Liver (tissue), 9 donors: Measurements from ENCODE around the gene CTNNA1. TPM values are rescaled to one million over a fixed set of nuclear protein-coding genes. Genes with fewer than 3 reads are reported as not detected.

Source experiments
- DNase-seq: peaks from one replicate; pipeline ENCODE4 v3.0.0-alpha.2; 2017; ENCODE audit warnings: low spot score
- H3K27ac ChIP-seq, 2 donors: one replicate each; pipeline ENCODE4 v1.7.0; 2013; ENCODE audit warnings: inconsistent platforms in 2 of 2, low read length in 2 of 2, control low read depth in 1 of 2, low read depth in 1 of 2, mild to moderate bottlenecking in 1 of 2
- H3K27me3 ChIP-seq, 4 donors: one replicate each; pipeline versions ENCODE4 v1.6.1 to v1.7.0; 2013; ENCODE audit warnings: low read length in 3 of 4, inconsistent platforms in 1 of 4, mild to moderate bottlenecking in 1 of 4, moderate library complexity in 1 of 4; ENCODE audit not compliant: control insufficient read depth in 4 of 4, insufficient read depth in 4 of 4
- H3K36me3 ChIP-seq, 4 donors: one replicate each; pipeline versions ENCODE4 v1.6.1 to v1.7.0; 2013; ENCODE audit warnings: low read length in 3 of 4, mild to moderate bottlenecking in 3 of 4, low read depth in 1 of 4, moderate library complexity in 1 of 4; ENCODE audit not compliant: control insufficient read depth in 4 of 4, insufficient read depth in 3 of 4
- H3K4me1 ChIP-seq, 4 donors: one replicate each; pipeline versions ENCODE4 v1.6.1 to v1.7.0; 2013; ENCODE audit warnings: low read length in 3 of 4, mild to moderate bottlenecking in 3 of 4, moderate library complexity in 1 of 4; ENCODE audit not compliant: control insufficient read depth in 4 of 4, insufficient read depth in 4 of 4
- H3K4me3 ChIP-seq, 3 donors: one replicate each; pipeline versions ENCODE4 v1.6.1 to v1.7.0; 2013; ENCODE audit warnings: low read length in 3 of 3, control low read depth in 1 of 3, low read depth in 1 of 3, mild to moderate bottlenecking in 1 of 3
- H3K9ac ChIP-seq, 2 donors: one replicate each; pipeline ENCODE4 v1.7.0; 2013; ENCODE audit warnings: low read length in 2 of 2, mild to moderate bottlenecking in 2 of 2, moderate library complexity in 2 of 2, control low read depth in 1 of 2, low read depth in 1 of 2
- H3K9me3 ChIP-seq, 4 donors: one replicate each; pipeline versions ENCODE4 v1.6.1 to v1.7.0; 2013; ENCODE audit warnings: low read length in 3 of 4; ENCODE audit not compliant: control insufficient read depth in 4 of 4
- EGR1 ChIP-seq, 2 donors: IDR thresholded peaks; 2 replicates each; pipeline ENCODE4 v1.6.1; 2016 to 2018; ENCODE audit warnings: antibody characterized with exemption in 2 of 2, low read depth in 2 of 2
- FOXA1 ChIP-seq: IDR thresholded peaks from 2 replicates; pipeline ENCODE4 v1.6.1; 2016; ENCODE audit warnings: antibody characterized with exemption
- HNF4A ChIP-seq, 2 donors: conservative IDR thresholded peaks; 2 replicates each; pipeline ENCODE4 v1.6.1; 2016; ENCODE audit warnings: antibody characterized with exemption in 2 of 2, mild to moderate bottlenecking in 2 of 2
- JUND ChIP-seq, 2 donors: IDR thresholded peaks; 2 replicates each; pipeline ENCODE4 v1.6.1; 2016; ENCODE audit warnings: antibody characterized with exemption in 2 of 2
- NR2F2 ChIP-seq: IDR thresholded peaks from 2 replicates; pipeline ENCODE4 v1.6.1; 2016; ENCODE audit warnings: antibody characterized with exemption
- RAD21 ChIP-seq, 2 donors: IDR thresholded peaks; 2 replicates each; pipeline ENCODE4 v1.6.1; 2016; ENCODE audit warnings: antibody characterized with exemption in 2 of 2, mild to moderate bottlenecking in 2 of 2
- RXRA ChIP-seq, 2 donors: IDR thresholded peaks; 2 replicates each; pipeline ENCODE4 v1.6.1; 2017 to 2018; ENCODE audit warnings: antibody characterized with exemption in 2 of 2, mild to moderate bottlenecking in 1 of 2
- SP1 ChIP-seq: IDR thresholded peaks from 2 replicates; pipeline ENCODE4 v1.6.1; 2018; ENCODE audit warnings: antibody characterized with exemption, mild to moderate bottlenecking
- TAF1 ChIP-seq: conservative IDR thresholded peaks from 2 replicates; pipeline ENCODE4 v1.6.1; 2016; ENCODE audit warnings: antibody characterized with exemption, mild to moderate bottlenecking
- YY1 ChIP-seq: IDR thresholded peaks from 2 replicates; pipeline ENCODE4 v1.6.1; 2016; ENCODE audit warnings: antibody characterized with exemption, mild to moderate bottlenecking
- WGBS: extraction: QIAGEN DNeasy Blood & Tissue Kit; methylation state at CpG from one replicate; pipeline ENCODE4 v1.1.7; 2013; 5-methylcytosine and 5-hydroxymethylcytosine counted together
- polyA plus RNA-seq, 2 donors: library from polyadenylated mRNA; stranded (reverse) in 1 of 2; unstranded in 1 of 2; fragments of 200-250 nt in 1 of 2; fragments of >200 nt in 1 of 2; fragmentation: Nextera tagmentation in 1 of 2; extraction: Ambion mirVana in 1 of 2; gene quantifications; one replicate each; pipeline versions ENCODE4 v1.2.1 to v1.2.3, GENCODE V29; 2013 to 2015
- total RNA-seq, 2 donors: library from RNA; depleted of rRNA; stranded (reverse); fragments of >200 nt; gene quantifications; one replicate each; pipeline ENCODE4 v1.2.3, GENCODE V29; 2014
- TF ChIP-seq, protein P1 (sequence below): fragments of 150-350 bp; IDR thresholded peaks from 2 replicates; pipeline ENCODE4 v1.5.1; 2017; ENCODE audit warnings: improper control_type of control experiment, low read depth, low read length; ENCODE audit not compliant: missing input control
- TF ChIP-seq, protein P2 (sequence below): IDR thresholded peaks from 2 replicates; pipeline ENCODE4 v1.6.1; 2016; ENCODE audit warnings: antibody characterized with exemption
- TF ChIP-seq, protein P3 (sequence below): IDR thresholded peaks from 2 replicates; pipeline ENCODE4 v1.6.1; 2016; ENCODE audit warnings: antibody characterized with exemption
- TF ChIP-seq, protein P4 (sequence below): IDR thresholded peaks from 2 replicates; pipeline ENCODE4 v1.6.1; 2016; ENCODE audit warnings: antibody characterized with exemption, mild to moderate bottlenecking
- TF ChIP-seq, protein P5 (sequence below): IDR thresholded peaks from 2 replicates; pipeline ENCODE4 v1.6.1; 2016; ENCODE audit warnings: antibody characterized with exemption
- donor health status: healthy.
- donor health status: healthy.
- donor health status: healthy.
- donor health status: healthy.
- donor health status: healthy.

Gene CTNNA1
- total and polyA plus RNA-seq, 4 donors: 39.9 to 150 (median 103) TPM

DNA sequence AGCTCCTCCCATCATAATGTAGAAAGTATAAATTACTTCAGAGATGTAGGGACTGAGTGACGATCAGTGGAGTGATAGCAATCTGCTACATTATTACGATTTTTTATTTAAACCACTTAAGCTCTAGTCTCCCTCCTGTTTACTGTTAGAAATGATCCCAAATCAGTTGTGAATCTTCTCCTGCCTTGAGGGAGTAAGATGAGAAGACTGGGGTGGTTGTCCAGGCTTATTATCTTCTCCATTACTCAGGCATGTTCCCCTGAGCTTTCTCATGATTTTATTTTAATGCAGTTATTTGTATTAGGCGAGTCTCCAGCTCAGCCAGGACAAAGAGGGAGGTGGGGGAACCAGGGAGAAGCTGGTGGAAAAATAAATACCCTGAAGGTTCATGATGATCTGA, 48.2 kb upstream of the CTNNA1 start:
- no peak for DNase-seq
- Histone ChIP-seq H3K4me1 (no peaks in the 10 kb centered on the region), H3K27me3 (no peaks in the 10 kb centered on the region), H3K27ac (no peak overlapping the region), H3K9me3 (no peaks in the 10 kb centered on the region), H3K36me3 (no peaks in the 10 kb centered on the region), H3K4me3 (no peak overlapping the region), H3K9ac (no peak overlapping the region)
- WGBS: 80% methylated on average over 3 of the region's 3 CpGs
- TF ChIP-seq JUND (IDR thresholded peaks at IDR 0.05) (no peak), RAD21 (IDR thresholded peaks at IDR 0.05) (no peak), EGR1 (IDR thresholded peaks at IDR 0.05; ENCODE audit: low read depth in 2 of 2) (no peak), YY1 (no peak), NR2F2 (no peak), TAF1 (no peak), RXRA (IDR thresholded peaks at IDR 0.05) (no peak), FOXA1 (no peak), HNF4A (conservative IDR thresholded peaks at IDR 0.05) (no peak), SP1 (no peak)
- TF ChIP-seq, protein P1, sequence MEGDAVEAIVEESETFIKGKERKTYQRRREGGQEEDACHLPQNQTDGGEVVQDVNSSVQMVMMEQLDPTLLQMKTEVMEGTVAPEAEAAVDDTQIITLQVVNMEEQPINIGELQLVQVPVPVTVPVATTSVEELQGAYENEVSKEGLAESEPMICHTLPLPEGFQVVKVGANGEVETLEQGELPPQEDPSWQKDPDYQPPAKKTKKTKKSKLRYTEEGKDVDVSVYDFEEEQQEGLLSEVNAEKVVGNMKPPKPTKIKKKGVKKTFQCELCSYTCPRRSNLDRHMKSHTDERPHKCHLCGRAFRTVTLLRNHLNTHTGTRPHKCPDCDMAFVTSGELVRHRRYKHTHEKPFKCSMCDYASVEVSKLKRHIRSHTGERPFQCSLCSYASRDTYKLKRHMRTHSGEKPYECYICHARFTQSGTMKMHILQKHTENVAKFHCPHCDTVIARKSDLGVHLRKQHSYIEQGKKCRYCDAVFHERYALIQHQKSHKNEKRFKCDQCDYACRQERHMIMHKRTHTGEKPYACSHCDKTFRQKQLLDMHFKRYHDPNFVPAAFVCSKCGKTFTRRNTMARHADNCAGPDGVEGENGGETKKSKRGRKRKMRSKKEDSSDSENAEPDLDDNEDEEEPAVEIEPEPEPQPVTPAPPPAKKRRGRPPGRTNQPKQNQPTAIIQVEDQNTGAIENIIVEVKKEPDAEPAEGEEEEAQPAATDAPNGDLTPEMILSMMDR: no peak
- TF ChIP-seq, protein P2, sequence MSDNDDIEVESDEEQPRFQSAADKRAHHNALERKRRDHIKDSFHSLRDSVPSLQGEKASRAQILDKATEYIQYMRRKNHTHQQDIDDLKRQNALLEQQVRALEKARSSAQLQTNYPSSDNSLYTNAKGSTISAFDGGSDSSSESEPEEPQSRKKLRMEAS: no peak
- TF ChIP-seq, protein P3, sequence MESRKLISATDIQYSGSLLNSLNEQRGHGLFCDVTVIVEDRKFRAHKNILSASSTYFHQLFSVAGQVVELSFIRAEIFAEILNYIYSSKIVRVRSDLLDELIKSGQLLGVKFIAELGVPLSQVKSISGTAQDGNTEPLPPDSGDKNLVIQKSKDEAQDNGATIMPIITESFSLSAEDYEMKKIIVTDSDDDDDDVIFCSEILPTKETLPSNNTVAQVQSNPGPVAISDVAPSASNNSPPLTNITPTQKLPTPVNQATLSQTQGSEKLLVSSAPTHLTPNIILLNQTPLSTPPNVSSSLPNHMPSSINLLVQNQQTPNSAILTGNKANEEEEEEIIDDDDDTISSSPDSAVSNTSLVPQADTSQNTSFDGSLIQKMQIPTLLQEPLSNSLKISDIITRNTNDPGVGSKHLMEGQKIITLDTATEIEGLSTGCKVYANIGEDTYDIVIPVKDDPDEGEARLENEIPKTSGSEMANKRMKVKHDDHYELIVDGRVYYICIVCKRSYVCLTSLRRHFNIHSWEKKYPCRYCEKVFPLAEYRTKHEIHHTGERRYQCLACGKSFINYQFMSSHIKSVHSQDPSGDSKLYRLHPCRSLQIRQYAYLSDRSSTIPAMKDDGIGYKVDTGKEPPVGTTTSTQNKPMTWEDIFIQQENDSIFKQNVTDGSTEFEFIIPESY: no peak
- TF ChIP-seq, protein P4, sequence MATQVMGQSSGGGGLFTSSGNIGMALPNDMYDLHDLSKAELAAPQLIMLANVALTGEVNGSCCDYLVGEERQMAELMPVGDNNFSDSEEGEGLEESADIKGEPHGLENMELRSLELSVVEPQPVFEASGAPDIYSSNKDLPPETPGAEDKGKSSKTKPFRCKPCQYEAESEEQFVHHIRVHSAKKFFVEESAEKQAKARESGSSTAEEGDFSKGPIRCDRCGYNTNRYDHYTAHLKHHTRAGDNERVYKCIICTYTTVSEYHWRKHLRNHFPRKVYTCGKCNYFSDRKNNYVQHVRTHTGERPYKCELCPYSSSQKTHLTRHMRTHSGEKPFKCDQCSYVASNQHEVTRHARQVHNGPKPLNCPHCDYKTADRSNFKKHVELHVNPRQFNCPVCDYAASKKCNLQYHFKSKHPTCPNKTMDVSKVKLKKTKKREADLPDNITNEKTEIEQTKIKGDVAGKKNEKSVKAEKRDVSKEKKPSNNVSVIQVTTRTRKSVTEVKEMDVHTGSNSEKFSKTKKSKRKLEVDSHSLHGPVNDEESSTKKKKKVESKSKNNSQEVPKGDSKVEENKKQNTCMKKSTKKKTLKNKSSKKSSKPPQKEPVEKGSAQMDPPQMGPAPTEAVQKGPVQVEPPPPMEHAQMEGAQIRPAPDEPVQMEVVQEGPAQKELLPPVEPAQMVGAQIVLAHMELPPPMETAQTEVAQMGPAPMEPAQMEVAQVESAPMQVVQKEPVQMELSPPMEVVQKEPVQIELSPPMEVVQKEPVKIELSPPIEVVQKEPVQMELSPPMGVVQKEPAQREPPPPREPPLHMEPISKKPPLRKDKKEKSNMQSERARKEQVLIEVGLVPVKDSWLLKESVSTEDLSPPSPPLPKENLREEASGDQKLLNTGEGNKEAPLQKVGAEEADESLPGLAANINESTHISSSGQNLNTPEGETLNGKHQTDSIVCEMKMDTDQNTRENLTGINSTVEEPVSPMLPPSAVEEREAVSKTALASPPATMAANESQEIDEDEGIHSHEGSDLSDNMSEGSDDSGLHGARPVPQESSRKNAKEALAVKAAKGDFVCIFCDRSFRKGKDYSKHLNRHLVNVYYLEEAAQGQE: no peak

DNA sequence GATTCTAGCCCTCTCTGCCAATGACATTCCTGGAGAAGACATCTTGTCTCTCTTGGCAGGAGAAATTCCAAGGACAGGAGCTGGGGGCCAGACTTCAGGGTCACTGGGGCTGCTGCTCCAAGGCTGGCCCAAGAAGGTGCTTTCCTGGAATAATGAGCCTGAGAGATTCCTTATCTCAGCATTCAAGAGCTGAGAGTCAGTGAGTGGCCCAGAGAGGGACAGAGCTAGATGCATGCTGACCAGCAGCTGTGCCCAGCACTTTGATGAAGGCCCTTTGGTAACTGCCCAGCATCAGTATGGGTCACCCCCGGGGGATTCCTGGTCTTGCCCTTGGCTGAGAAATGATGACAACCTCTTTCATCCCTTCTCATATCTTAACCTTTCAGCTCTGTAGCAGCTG, 47.7 kb upstream of the CTNNA1 start:
- H3K9ac ChIP-seq: no peak overlapping the region
- TF ChIP-seq RAD21 (IDR thresholded peaks at IDR 0.05): no peak
- TF ChIP-seq, protein P1: no peak
- no peak for TF ChIP-seq JUND (IDR thresholded peaks at IDR 0.05)
- TF ChIP-seq, protein P5, sequence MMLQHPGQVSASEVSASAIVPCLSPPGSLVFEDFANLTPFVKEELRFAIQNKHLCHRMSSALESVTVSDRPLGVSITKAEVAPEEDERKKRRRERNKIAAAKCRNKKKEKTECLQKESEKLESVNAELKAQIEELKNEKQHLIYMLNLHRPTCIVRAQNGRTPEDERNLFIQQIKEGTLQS: no peak
- TF ChIP-seq TAF1: no peak
- TF ChIP-seq HNF4A (conservative IDR thresholded peaks at IDR 0.05): no peak
- TF ChIP-seq, protein P2: no peak
- TF ChIP-seq EGR1 (IDR thresholded peaks at IDR 0.05; ENCODE audit: low read depth in 2 of 2): no peak
- TF ChIP-seq, protein P3: no peak
- TF ChIP-seq YY1: no peak
- H3K9me3 ChIP-seq: no peaks in the 10 kb centered on the region
- no peaks in the 10 kb centered on the region for H3K36me3 ChIP-seq
- no peak overlapping the region for H3K4me3 ChIP-seq
- DNase-seq: no peak
- WGBS: 81% methylated on average over 1 of the region's 1 CpG
- H3K27ac ChIP-seq: no peak overlapping the region
- H3K4me1 ChIP-seq: no peaks in the 10 kb centered on the region
- H3K27me3 ChIP-seq: no peaks in the 10 kb centered on the region
